H9 (cell line): ENCODE data around the gene ODAD4. TPM values are rescaled to one million over a fixed set of nuclear protein-coding genes. Genes with fewer than 3 reads are reported as not detected.

Experiments used
- DNase-seq: peaks from one replicate; pipeline ENCODE4 v3.0.0-alpha.2; 2017
- H2AFZ ChIP-seq: one replicate; pipeline ENCODE4 v1.6.1; 2013; ENCODE audit warnings: mild to moderate bottlenecking, low read length, control low read depth, moderate library complexity
- H2AK5ac ChIP-seq: 2 replicates; pipeline ENCODE4 v1.6.1; 2013; ENCODE audit warnings: low read length, control low read depth, mixed read lengths; ENCODE audit not compliant: insufficient read length
- H2BK120ac ChIP-seq: one replicate; pipeline ENCODE4 v1.6.1; 2013; ENCODE audit warnings: low read depth, mild to moderate bottlenecking, low read length, control low read depth, inconsistent platforms; ENCODE audit not compliant: poor library complexity, severe bottlenecking
- H2BK12ac ChIP-seq: 2 replicates; pipeline ENCODE4 v1.6.1; 2013; ENCODE audit warnings: low read length, control low read depth, mixed read lengths, low read depth; ENCODE audit not compliant: insufficient read length
- H2BK15ac ChIP-seq: 2 replicates; pipeline ENCODE4 v1.6.1; 2013; ENCODE audit warnings: low read depth, low read length, control low read depth
- H2BK20ac ChIP-seq: one replicate; pipeline ENCODE4 v1.6.1; 2013; ENCODE audit warnings: low read depth, mild to moderate bottlenecking, low read length, control low read depth, inconsistent platforms; ENCODE audit not compliant: poor library complexity, severe bottlenecking
- H2BK5ac ChIP-seq: 2 replicates; pipeline ENCODE4 v1.6.1; 2013; ENCODE audit warnings: low read length, control low read depth, mixed read lengths; ENCODE audit not compliant: insufficient read length
- H3K14ac ChIP-seq: 2 replicates; pipeline ENCODE4 v1.6.1; 2013; ENCODE audit warnings: low read length, control low read depth; ENCODE audit not compliant: insufficient read depth
- H3K18ac ChIP-seq: 2 replicates; pipeline ENCODE4 v1.6.1; 2013; ENCODE audit warnings: low read depth, mild to moderate bottlenecking, mixed read lengths, low read length, control low read depth; ENCODE audit not compliant: insufficient read length
- H3K23ac ChIP-seq: 2 replicates; pipeline ENCODE4 v1.6.1; 2013; ENCODE audit warnings: low read length, control low read depth, mixed read lengths, low read depth; ENCODE audit not compliant: insufficient read length
- H3K23me2 ChIP-seq: 2 replicates; pipeline ENCODE4 v1.6.1; 2013; ENCODE audit warnings: low read depth, mild to moderate bottlenecking, mixed read lengths, low read length, control low read depth; ENCODE audit not compliant: insufficient read length, poor library complexity, severe bottlenecking
- H3K27ac ChIP-seq: 2 replicates; pipeline ENCODE4 v1.5.1; 2013; ENCODE audit warnings: low read length, control low read depth, mixed read lengths, low read depth; ENCODE audit not compliant: insufficient read length
- H3K27me3 ChIP-seq: 2 replicates; pipeline ENCODE4 v1.6.1; 2013; ENCODE audit warnings: low read length, control low read depth, inconsistent platforms; ENCODE audit not compliant: insufficient read depth
- H3K4ac ChIP-seq: 2 replicates; pipeline ENCODE4 v1.6.1; 2013; ENCODE audit warnings: low read depth, mild to moderate bottlenecking, control low read depth, inconsistent platforms, low read length, moderate library complexity
- H3K4me1 ChIP-seq: 2 replicates; pipeline ENCODE4 v1.6.1; 2013; ENCODE audit warnings: low read length, control low read depth, inconsistent platforms; ENCODE audit not compliant: insufficient read depth
- H3K4me2 ChIP-seq: 2 replicates; pipeline ENCODE4 v1.6.1; 2013; ENCODE audit warnings: low read length, control low read depth, mixed read lengths; ENCODE audit not compliant: insufficient read length, insufficient read depth
- H3K56ac ChIP-seq: 2 replicates; pipeline ENCODE4 v1.6.1; 2013; ENCODE audit warnings: low read depth, mild to moderate bottlenecking, mixed read lengths, low read length, control low read depth; ENCODE audit not compliant: insufficient read length
- H3K79me1 ChIP-seq: 2 replicates; pipeline ENCODE4 v1.6.1; 2013; ENCODE audit warnings: low read depth, mild to moderate bottlenecking, moderate library complexity, low read length, control low read depth, inconsistent platforms; ENCODE audit not compliant: insufficient read depth, poor library complexity, severe bottlenecking
- H3K79me2 ChIP-seq: 2 replicates; pipeline ENCODE4 v1.6.1; 2013; ENCODE audit warnings: low read length, control low read depth, inconsistent platforms; ENCODE audit not compliant: insufficient read depth
- H3K9ac ChIP-seq: 2 replicates; pipeline ENCODE4 v1.6.1; 2013; ENCODE audit warnings: low read length, control low read depth, mixed read lengths; ENCODE audit not compliant: insufficient read length; ENCODE audit errors: extremely low read depth
- H3K9me3 ChIP-seq: one replicate; pipeline ENCODE4 v1.6.1; 2013; ENCODE audit warnings: low read depth, low read length, inconsistent platforms; ENCODE audit not compliant: control insufficient read depth
- H3T11ph ChIP-seq: one replicate; pipeline ENCODE4 v1.6.1; 2013; ENCODE audit warnings: mild to moderate bottlenecking, low read length, control low read depth, inconsistent platforms
- H4K20me1 ChIP-seq: one replicate; pipeline ENCODE4 v1.6.1; 2013; ENCODE audit not compliant: control insufficient read depth, insufficient read length, insufficient read depth
- H4K5ac ChIP-seq: 2 replicates; pipeline ENCODE4 v1.6.1; 2013; ENCODE audit warnings: low read depth, mild to moderate bottlenecking, mixed read lengths, low read length, control low read depth; ENCODE audit not compliant: insufficient read length
- H4K8ac ChIP-seq: replicated peaks from 2 replicates; pipeline ENCODE4 v1.6.1; 2013; ENCODE audit warnings: low read length, control low read depth, mixed read lengths, low read depth; ENCODE audit not compliant: insufficient read length
- H4K91ac ChIP-seq: 2 replicates; pipeline ENCODE4 v1.6.1; 2013; ENCODE audit warnings: low read depth, mild to moderate bottlenecking, moderate library complexity, mixed read lengths, low read length, control low read depth; ENCODE audit not compliant: insufficient read length
- H3K27ac Mint-ChIP-seq, 3 experiments: 2 replicates in 2 of 3; 3 replicates in 1 of 3; pipeline ENCODE4 v1.8.0; 2020 to 2021; ENCODE audit warnings: mixed read lengths in 3 of 3, mild to moderate bottlenecking in 1 of 3, moderate library complexity in 1 of 3
- H3K27me3 Mint-ChIP-seq: 2 replicates; pipeline ENCODE4 v1.8.0; 2021; ENCODE audit warnings: low read depth, mild to moderate bottlenecking, moderate library complexity, mixed read lengths
- H3K36me3 Mint-ChIP-seq, 3 experiments: 2 replicates in 2 of 3; 3 replicates in 1 of 3; pipeline ENCODE4 v1.8.0; 2020 to 2021; ENCODE audit warnings: low read depth in 3 of 3, mixed read lengths in 3 of 3; ENCODE audit not compliant: insufficient read depth in 1 of 3
- H3K4me1 Mint-ChIP-seq, 2 experiments: 2 replicates each; pipeline ENCODE4 v1.8.0; 2020; ENCODE audit warnings: mixed read lengths in 2 of 2
- H3K4me3 Mint-ChIP-seq, 2 experiments: 2 replicates in 1 of 2; 3 replicates in 1 of 2; pipeline ENCODE4 v1.8.0; 2020 to 2021; ENCODE audit warnings: mild to moderate bottlenecking in 2 of 2, mixed read lengths in 2 of 2, moderate library complexity in 1 of 2
- H3K9me3 Mint-ChIP-seq, 2 experiments: 2 replicates in 1 of 2; 3 replicates in 1 of 2; pipeline ENCODE4 v1.8.0; 2020; ENCODE audit warnings: mild to moderate bottlenecking in 2 of 2, mixed read lengths in 2 of 2, moderate library complexity in 1 of 2
- CTCF ChIP-seq: fragments of 200-600 bp; sonication (generic); conservative IDR thresholded peaks from 3 replicates; pipeline ENCODE4 v1.8.0; 2021; ENCODE audit warnings: antibody characterized with exemption, mild to moderate bottlenecking
- WGBS: extraction: QIAGEN DNeasy Blood & Tissue Kit; methylation state at CpG from one replicate; pipeline ENCODE4 v1.1.7; 2013; ENCODE audit warnings: missing lambda C conversion rate, low lambda C conversion rate, mixed read lengths; ENCODE audit not compliant: insufficient read length; ENCODE audit errors: extremely low coverage; 5-methylcytosine and 5-hydroxymethylcytosine counted together
- total RNA-seq: library from RNA; stranded (reverse); gene quantifications from 2 replicates; pipeline ENCODE4 v1.2.1, GENCODE V29; 2021

Gene ODAD4
- total RNA-seq, 1 experiment from 2014 or later, result 2.1 TPM

- no peak overlapping the region for H3K56ac ChIP-seq
- peaks cover 23 to 55% (median 46%) of the 10 kb centered on the region in 3 experiments; a peak in 6 of 7 replicates for H3K36me3 Mint-ChIP-seq
- no peaks in the 10 kb centered on the region for H3K4me1 ChIP-seq
- H2AK5ac ChIP-seq, result no peak overlapping the region
- H4K5ac ChIP-seq, result no peak overlapping the region
- no peak overlapping the region for H2BK120ac ChIP-seq
- H2BK15ac ChIP-seq, result no peak overlapping the region
- no peak overlapping the region for H3K14ac ChIP-seq
- no peak overlapping the region for H2BK20ac ChIP-seq
- no peak overlapping the region for H3K4me3 Mint-ChIP-seq
- no peaks in the 10 kb centered on the region for H3K9me3 Mint-ChIP-seq
- H3K79me2 ChIP-seq, result peaks cover 5% of the 10 kb centered on the region; the same call in 1 of the 2 replicates
- H3K9me3 ChIP-seq, result no peaks in the 10 kb centered on the region
- no peaks in the 10 kb centered on the region for H3K23me2 ChIP-seq
- TF ChIP-seq CTCF, result no peak
- H3K27ac Mint-ChIP-seq, result peak overlapping the region in 2 of 3 experiments; percentile 63 to 82; a peak in 2 of 7 replicates
- no peak overlapping the region for H2BK5ac ChIP-seq
- no peak overlapping the region for H3K4ac ChIP-seq
- H4K8ac ChIP-seq, result no peak overlapping the region
- no peaks in the 10 kb centered on the region for H3K79me1 ChIP-seq
- DNase-seq, result no peak
- H3K23ac ChIP-seq, result no peak overlapping the region
- H3K27ac ChIP-seq, result no peak overlapping the region
- no peaks in the 10 kb centered on the region for H3K27me3 Mint-ChIP-seq
- no CpG with 5 or more reads among the region's 3 CpGs for WGBS
- no peak overlapping the region for H3K4me2 ChIP-seq
- no peak overlapping the region for H3K9ac ChIP-seq
- H4K91ac ChIP-seq, result no peak overlapping the region
- H2BK12ac ChIP-seq, result no peak overlapping the region
- no peak overlapping the region for H3T11ph ChIP-seq
- H3K18ac ChIP-seq, result no peak overlapping the region
- H3K27me3 ChIP-seq, result no peaks in the 10 kb centered on the region
- 0 out of 4 replicates have a peak, but pooled peaks cover 0 to 4% of the 10 kb centered on the region in 2 experiments for H3K4me1 Mint-ChIP-seq
- H2AFZ ChIP-seq, result no peak overlapping the region
- H4K20me1 ChIP-seq, result no peaks in the 10 kb centered on the region
These were observed 72.4 kb downstream of the ODAD4 start for GRCh38 chr17:42002792-42003301.
